Thyroid gland (tissue), 4 donors: Measurements from ENCODE around the gene STAU1. TPM values are rescaled to one million over a fixed set of nuclear protein-coding genes. Genes with fewer than 3 reads are reported as not detected.

ENCODE experiments used
- DNase-seq, 2 donors: peaks; one replicate each; pipeline ENCODE4 v3.0.0-alpha.2; 2019
- H3K27ac ChIP-seq, 3 donors: fragments of 200-600 bp; sonication (generic); 1 replicate in 2 of 3; 2 replicates in 1 of 3; pipeline ENCODE4 v1.5.1; 2016 to 2019; ENCODE audit warnings: mild to moderate bottlenecking in 1 of 3, moderate library complexity in 1 of 3
- H3K27me3 ChIP-seq: fragments of 200-600 bp; sonication (generic); one replicate; pipeline ENCODE4 v1.5.1; 2019
- H3K36me3 ChIP-seq, 2 donors: fragments of 200-600 bp; sonication (generic); one replicate each; pipeline ENCODE4 v1.5.1; 2016 to 2019
- H3K4me1 ChIP-seq, 2 donors: fragments of 200-600 bp; sonication (generic); one replicate each; pipeline ENCODE4 v1.5.1; 2017 to 2019
- H3K4me3 ChIP-seq, 3 donors: fragments of 200-600 bp; sonication (generic); replicated peaks in 1 of 3; 1 replicate in 2 of 3; 2 replicates in 1 of 3; pipeline ENCODE4 v1.5.1; 2016; ENCODE audit warnings: mild to moderate bottlenecking in 1 of 3
- H3K9me3 ChIP-seq: fragments of 200-600 bp; sonication (generic); one replicate; pipeline ENCODE4 v1.5.1; 2017
- POLR2A ChIP-seq, 2 donors: fragments of 450-650 bp; IDR thresholded peaks; one replicate each; pipeline ENCODE4 v1.6.1; 2017; ENCODE audit warnings: antibody characterized with exemption in 2 of 2, mild to moderate bottlenecking in 2 of 2, moderate library complexity in 1 of 2
- WGBS, 2 donors: methylation state at CpG; one replicate each; pipeline ENCODE4 v1.1.5; 2017; 5-methylcytosine and 5-hydroxymethylcytosine counted together
- intact Hi-C: fragments of 100-400 bp; cut with DNase I; formaldehyde crosslinking; loops from one replicate; pipeline ENCODE4 v1.15.1; 2023
- total RNA-seq, 4 donors: library from RNA; depleted of rRNA; stranded (reverse); fragments of >200 nt; gene quantifications; one replicate each; pipeline ENCODE4 v1.2.3, GENCODE V29; 2016
- TF ChIP-seq, protein P1 (sequence below), 6 experiments: fragments of 200-600 bp in 3 of 6; fragments of 450-650 bp in 3 of 6; sonication (generic) in 3 of 6; IDR thresholded peaks; one replicate each; pipeline ENCODE4 v1.5.1; 2016 to 2019; ENCODE audit warnings: antibody characterized with exemption in 6 of 6, mild to moderate bottlenecking in 2 of 6, inconsistent platforms in 1 of 6, moderate library complexity in 1 of 6

The STAU1 gene
- total RNA-seq, 4 donors from 2014 or later: 154 to 231 (median 167) TPM

DNA sequence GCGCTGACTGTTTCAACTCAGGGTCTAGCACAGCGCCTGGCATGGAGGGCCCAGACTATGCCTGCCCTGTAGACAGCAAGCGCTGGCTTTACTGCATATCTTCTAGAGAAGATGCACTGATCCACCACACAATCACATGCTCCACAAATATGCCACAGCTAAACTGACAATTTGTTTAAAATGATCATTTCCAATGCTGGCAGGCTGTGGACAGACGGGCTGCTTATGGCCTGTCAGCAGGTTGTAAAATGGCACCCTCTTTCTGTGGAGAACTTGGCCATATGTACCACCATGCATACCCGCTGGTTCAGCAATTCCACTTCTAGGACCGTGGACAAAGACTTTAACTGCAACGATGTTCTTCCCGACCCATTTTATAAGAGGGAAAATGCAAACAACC is 40.8 kb downstream of the STAU1 start:
- WGBS, 2 donors: 81 to 83% methylated on average over 8 of the region's 8 CpGs
- intact Hi-C loops: loop anchor here (5.0 kb wide), 1 partner anchor 60 kb away; no protein-coding TSS in a partner anchor
- Histone ChIP-seq H3K4me3 (no peak overlapping the region), H3K9me3 (no peaks in the 10 kb centered on the region), H3K4me1 (peaks cover 28 to 39% of the 10 kb centered on the region in 2 donors), H3K27me3 (no peaks in the 10 kb centered on the region), H3K27ac (peak overlapping the region in 1 of 3 donors; percentile 13), H3K36me3 (peaks cover 14 to 27% of the 10 kb centered on the region in 2 donors)
- TF ChIP-seq, protein P1, sequence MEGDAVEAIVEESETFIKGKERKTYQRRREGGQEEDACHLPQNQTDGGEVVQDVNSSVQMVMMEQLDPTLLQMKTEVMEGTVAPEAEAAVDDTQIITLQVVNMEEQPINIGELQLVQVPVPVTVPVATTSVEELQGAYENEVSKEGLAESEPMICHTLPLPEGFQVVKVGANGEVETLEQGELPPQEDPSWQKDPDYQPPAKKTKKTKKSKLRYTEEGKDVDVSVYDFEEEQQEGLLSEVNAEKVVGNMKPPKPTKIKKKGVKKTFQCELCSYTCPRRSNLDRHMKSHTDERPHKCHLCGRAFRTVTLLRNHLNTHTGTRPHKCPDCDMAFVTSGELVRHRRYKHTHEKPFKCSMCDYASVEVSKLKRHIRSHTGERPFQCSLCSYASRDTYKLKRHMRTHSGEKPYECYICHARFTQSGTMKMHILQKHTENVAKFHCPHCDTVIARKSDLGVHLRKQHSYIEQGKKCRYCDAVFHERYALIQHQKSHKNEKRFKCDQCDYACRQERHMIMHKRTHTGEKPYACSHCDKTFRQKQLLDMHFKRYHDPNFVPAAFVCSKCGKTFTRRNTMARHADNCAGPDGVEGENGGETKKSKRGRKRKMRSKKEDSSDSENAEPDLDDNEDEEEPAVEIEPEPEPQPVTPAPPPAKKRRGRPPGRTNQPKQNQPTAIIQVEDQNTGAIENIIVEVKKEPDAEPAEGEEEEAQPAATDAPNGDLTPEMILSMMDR (IDR thresholded peaks at IDR 0.05): no peak
- no peak for TF ChIP-seq POLR2A (IDR thresholded peaks at IDR 0.05)
- DNase-seq: no peak

DNA sequence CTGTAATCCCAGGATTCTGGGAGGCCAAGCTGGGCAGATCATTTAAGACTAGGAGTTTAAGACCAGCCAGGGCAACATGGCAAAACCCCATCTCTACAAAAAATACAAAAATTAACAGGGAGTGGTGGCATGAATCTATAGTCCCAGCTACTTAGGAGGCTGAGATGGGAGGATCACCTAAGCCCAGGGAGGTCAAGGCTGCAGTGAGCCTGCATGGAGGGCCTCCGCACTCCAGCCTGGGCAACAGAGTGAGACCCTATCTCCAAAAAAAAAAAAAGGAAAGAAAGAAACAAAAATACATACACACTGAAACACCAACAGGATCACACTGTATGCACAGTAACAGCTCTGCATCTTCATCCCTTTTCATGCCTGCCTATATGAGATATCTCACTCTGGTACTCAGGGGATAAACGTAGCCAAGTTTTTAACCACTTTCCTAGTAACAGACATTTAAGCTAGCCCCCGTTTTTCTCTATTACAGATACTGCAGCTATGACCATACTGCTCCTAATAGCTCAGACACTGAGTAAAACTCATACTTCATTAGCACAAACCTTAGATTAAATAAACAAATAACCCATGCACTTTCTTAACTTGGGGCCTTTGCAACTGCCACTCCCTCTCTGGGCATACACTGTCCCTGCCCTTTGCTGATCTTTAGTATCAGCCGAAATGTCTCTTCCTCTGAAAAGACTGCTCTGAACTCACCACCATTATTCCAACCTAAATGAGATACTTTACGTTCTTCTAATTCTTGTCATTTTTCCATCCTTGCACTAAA is 41.5 kb downstream of the STAU1 start:
- Histone ChIP-seq H3K4me1 (peaks cover 28 to 43% of the 10 kb centered on the region in 2 donors), H3K36me3 (peaks cover 14 to 27% of the 10 kb centered on the region in 2 donors), H3K27me3 (no peaks in the 10 kb centered on the region), H3K27ac (no peak overlapping the region), H3K4me3 (no peak overlapping the region), H3K9me3 (no peaks in the 10 kb centered on the region)
- 91 to 95% methylated on average over 5 of the region's 5 CpGs for WGBS, 2 donors
- intact Hi-C loops: loop anchor here (5.0 kb wide), 1 partner anchor 61 kb away; no protein-coding TSS in a partner anchor
- DNase-seq: no peak
- TF ChIP-seq, protein P1 (IDR thresholded peaks at IDR 0.05): no peak
- no peak for TF ChIP-seq POLR2A (IDR thresholded peaks at IDR 0.05)

DNA sequence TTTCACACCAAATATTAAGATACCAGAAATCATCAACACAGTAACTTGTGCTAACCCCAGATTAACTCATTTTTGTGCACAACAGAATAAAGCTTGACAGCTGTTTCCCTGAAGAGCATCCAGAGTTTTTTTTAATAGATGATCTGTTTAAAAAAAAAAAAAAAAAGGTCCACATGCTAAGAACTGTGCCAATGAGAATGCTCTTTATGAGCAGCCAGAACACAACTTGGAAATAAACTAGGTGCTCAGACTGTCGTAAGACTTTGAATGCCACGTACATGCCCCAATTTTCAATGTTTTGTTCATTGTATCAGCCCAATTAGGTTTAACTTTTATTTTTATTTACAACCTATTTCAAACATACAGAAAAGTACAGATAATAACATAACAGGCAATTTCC is 47.3 kb downstream of the STAU1 start:
- WGBS, 2 donors: 34 to 42% methylated on average over 2 of the region's 2 CpGs
- Histone ChIP-seq H3K4me1 (peaks cover 0 to 9% of the 10 kb centered on the region in 2 donors), H3K36me3 (peaks cover 0 to 23% of the 10 kb centered on the region in 2 donors), H3K27me3 (no peaks in the 10 kb centered on the region), H3K9me3 (no peaks in the 10 kb centered on the region), H3K27ac (peak overlapping the region in 2 of 3 donors; percentile 27 to 63), H3K4me3 (no peak overlapping the region)
- TF ChIP-seq, protein P1 (IDR thresholded peaks at IDR 0.05): no peak
- TF ChIP-seq POLR2A (IDR thresholded peaks at IDR 0.05): no peak
- DNase-seq: no peak
- intact Hi-C loops: no loop called here

DNA sequence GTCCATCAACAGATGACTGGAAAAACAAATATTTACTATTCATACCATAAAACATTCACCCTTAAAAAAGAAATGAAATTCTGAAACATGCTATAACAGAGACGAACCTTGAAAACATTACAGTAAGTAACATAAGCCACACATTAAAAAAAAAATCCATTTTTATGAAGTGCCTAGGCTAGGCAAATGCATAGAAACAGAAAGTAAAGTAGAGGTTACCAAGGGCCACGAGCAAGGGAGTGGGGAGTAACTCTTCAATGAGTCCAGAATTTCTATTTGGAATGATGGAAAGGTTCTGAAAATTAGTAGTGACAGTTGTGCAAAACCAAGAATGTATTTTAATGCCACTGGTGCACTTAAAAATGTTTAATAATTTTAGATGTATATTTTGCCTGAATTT is 47.7 kb downstream of the STAU1 start:
- H3K36me3 ChIP-seq: peaks cover 0 to 26% of the 10 kb centered on the region in 2 donors
- intact Hi-C loops: no loop called here
- peaks cover 0 to 9% of the 10 kb centered on the region in 2 donors for H3K4me1 ChIP-seq
- peak overlapping the region in 1 of 3 donors; percentile 27 for H3K27ac ChIP-seq
- no peaks in the 10 kb centered on the region for H3K27me3 ChIP-seq
- DNase-seq: no peak
- 69 to 84% methylated on average over 2 of the region's 2 CpGs for WGBS, 2 donors
- no peaks in the 10 kb centered on the region for H3K9me3 ChIP-seq
- TF ChIP-seq, protein P1 (IDR thresholded peaks at IDR 0.05): no peak
- TF ChIP-seq POLR2A (IDR thresholded peaks at IDR 0.05): no peak
- no peak overlapping the region for H3K4me3 ChIP-seq

DNA sequence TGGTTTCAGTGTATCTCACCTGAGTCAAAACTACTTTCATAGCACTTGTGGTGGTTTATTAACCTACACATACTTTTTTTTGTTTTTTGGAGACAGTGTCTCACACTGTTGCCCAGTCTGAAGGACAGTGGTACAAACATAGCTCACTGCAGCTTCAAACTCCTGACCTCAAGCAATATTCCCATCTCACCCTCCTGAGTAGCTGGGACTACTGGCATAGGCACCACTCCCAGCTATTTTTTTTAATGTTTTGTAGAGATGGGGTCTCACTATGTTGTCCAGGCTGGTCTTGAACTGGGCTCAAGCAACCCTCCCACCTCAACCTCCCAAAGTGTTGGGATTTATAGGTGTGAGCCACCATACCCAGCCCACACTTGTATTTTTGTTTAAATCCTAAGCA is 49.7 kb downstream of the STAU1 start:
- Histone ChIP-seq H3K4me3 (no peak overlapping the region), H3K4me1 (peaks cover 0 to 12% of the 10 kb centered on the region in 2 donors), H3K27ac (no peak overlapping the region), H3K36me3 (peaks cover 0 to 11% of the 10 kb centered on the region in 2 donors), H3K27me3 (no peaks in the 10 kb centered on the region), H3K9me3 (no peaks in the 10 kb centered on the region)
- DNase-seq: no peak
- intact Hi-C loops: no loop called here
- no peak for TF ChIP-seq POLR2A (IDR thresholded peaks at IDR 0.05)
- TF ChIP-seq, protein P1 (IDR thresholded peaks at IDR 0.05): no peak
